ENCODE results near the gene AIF1L.
"Not testable (repeated sequence)": the region's sequence is repeated elsewhere in the genome, so short reads cannot be mapped to it uniquely, and the experiment has no call there.

DNA sequence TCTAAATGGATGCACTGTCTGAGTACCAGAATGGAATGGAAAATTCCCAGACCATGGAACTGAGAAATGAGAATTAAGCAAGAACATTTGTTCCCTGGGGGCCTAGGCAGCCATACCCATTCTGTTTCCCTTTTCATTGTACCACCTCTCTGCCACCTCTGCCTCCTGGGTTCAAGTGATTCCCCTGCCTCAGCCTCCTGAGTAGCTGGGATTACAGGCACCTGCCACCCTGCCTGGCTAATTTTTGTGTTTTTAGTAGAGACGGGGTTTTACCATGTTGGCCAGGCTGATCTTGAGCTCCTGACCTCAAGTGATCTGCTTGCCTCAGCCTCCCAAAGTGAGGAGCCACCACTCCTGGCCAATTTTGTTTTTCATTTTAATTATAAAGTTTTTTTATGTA is 62.3 kb downstream of the AIF1L start:
- not testable (repeated sequence) for TF ChIP-seq POLR2A (IDR thresholded peaks at IDR 0.05)
- TF ChIP-seq, protein P1, sequence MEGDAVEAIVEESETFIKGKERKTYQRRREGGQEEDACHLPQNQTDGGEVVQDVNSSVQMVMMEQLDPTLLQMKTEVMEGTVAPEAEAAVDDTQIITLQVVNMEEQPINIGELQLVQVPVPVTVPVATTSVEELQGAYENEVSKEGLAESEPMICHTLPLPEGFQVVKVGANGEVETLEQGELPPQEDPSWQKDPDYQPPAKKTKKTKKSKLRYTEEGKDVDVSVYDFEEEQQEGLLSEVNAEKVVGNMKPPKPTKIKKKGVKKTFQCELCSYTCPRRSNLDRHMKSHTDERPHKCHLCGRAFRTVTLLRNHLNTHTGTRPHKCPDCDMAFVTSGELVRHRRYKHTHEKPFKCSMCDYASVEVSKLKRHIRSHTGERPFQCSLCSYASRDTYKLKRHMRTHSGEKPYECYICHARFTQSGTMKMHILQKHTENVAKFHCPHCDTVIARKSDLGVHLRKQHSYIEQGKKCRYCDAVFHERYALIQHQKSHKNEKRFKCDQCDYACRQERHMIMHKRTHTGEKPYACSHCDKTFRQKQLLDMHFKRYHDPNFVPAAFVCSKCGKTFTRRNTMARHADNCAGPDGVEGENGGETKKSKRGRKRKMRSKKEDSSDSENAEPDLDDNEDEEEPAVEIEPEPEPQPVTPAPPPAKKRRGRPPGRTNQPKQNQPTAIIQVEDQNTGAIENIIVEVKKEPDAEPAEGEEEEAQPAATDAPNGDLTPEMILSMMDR (IDR thresholded peaks at IDR 0.05) = not testable (repeated sequence)

Measured in breast epithelium (tissue), 3 donors.